ENCODE measurements around the gene RYR3. TPM values are rescaled to one million over a fixed set of nuclear protein-coding genes. Genes with fewer than 3 reads are reported as not detected.
A peak's percentile ranks its signal among the peaks of the same experiment; 100 is the strongest.

RYR3 gene
- total and polyA plus RNA-seq, 2 of the 13 experiments (the other 11 are each of a cell fraction or from before 2014, with no cell fraction given) = not detected

DNA sequence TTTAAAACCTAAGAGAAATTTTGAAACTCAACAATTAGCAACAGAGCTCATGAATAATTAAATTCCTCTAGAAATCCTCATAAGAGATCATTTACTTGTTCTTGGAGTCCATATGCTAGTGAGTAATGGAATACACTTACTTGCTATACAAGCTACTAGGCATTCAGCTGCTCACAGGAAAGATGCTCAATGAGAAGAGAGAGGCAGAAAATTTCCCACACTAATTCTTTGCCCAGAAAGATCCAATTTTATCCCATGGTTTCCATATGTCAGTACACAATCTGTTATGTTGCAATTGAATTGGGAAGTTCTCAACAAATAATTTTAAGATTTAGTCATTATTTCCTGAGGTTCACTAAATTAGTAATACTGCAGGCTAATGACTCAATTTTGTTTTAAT lies 310.4 kb downstream of the RYR3 start:
- Histone ChIP-seq H3K27me3 (ENCODE audit: control insufficient read depth in 1 of 2, insufficient read depth in 2 of 2, low read length in 2 of 2) (no peaks in the 10 kb centered on the region; a peak in 1 of 5 replicates), H3K36me3 (replicated peaks in 1 of 2; ENCODE audit: control insufficient read depth in 1 of 2, insufficient read depth in 2 of 2, low read length in 2 of 2) (no peaks in the 10 kb centered on the region), H3K79me2 (ENCODE audit: insufficient read depth, low read length) (no peaks in the 10 kb centered on the region), H3K4me1 (ENCODE audit: insufficient read depth, low read length) (no peaks in the 10 kb centered on the region), H3K9ac (ENCODE audit: insufficient read depth, low read depth, low read length) (no peak overlapping the region), H3K4me2 (ENCODE audit: low read depth, low read length) (no peak overlapping the region), H3K27ac (ENCODE audit: extremely low read length, insufficient read depth, low read length) (no peak overlapping the region), H4K20me1 (ENCODE audit: insufficient read depth, low read length) (no peaks in the 10 kb centered on the region), H2AFZ (ENCODE audit: low read length) (no peak overlapping the region), H3K4me3 (replicated peaks in 1 of 3; ENCODE audit: insufficient read depth in 1 of 3, low read depth in 2 of 3, low read length in 3 of 3) (no peak overlapping the region), H3K9me3 (ENCODE audit: low read length) (no peaks in the 10 kb centered on the region)
- TF ChIP-seq SMAD1 (CRISPR knock-in tag; IDR thresholded peaks at IDR 0.05; ENCODE audit: borderline replicate concordance, low read depth) = no peak
- TF ChIP-seq ZNF615 (CRISPR knock-in tag; IDR thresholded peaks at IDR 0.05; ENCODE audit: borderline replicate concordance) = no peak
- ChIA-PET CTCF (ENCODE audit: low intra/inter-chr PET ratio, low total read pairs) (no interaction called here), POLR2A (no interaction called here)
- FAIRE-seq (no peak), ATAC-seq (no peak), DNase-seq (ENCODE audit: low spot score) (no peak)
- BruUV-seq (replicated peaks) = no TSS peak
- intact Hi-C loops (cut with micrococcal nuclease; ENCODE audit: unreplicated experiment) = no loop called here
- in situ Hi-C loops (cut with HindIII; ENCODE audit: extremely low pct_ligation_motif_present, low pct_unique_long_range_greater_than_20kb) = no loop called here

DNA sequence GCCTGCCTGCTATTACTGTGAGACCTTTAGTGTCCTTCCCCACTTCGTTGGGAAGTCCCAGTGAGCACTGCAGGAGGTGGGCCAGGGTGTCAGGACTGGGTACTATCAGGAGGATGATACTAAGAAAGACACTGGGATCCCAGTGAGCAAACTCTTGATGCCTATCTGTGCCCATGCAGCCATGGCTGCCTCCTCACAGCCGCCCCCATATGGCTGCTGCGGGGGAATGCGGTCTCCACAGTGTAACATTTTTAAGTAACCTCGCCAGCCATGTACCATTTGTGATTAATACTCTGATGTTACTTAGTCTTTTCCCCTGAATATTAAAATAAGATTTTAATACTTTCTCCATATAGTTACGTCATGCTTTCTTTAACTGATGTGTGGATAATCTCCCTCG lies 312.2 kb downstream of the RYR3 start:
- TF ChIP-seq ZNF350 (CRISPR knock-in tag; IDR thresholded peaks at IDR 0.05; ENCODE audit: borderline replicate concordance, low read depth) (no peak), SRF (IDR thresholded peaks at IDR 0.05; ENCODE audit: low read depth, low read length) (no peak), ZNF772 (CRISPR knock-in tag; IDR thresholded peaks at IDR 0.05) (no peak), ZKSCAN8 (CRISPR knock-in tag; IDR thresholded peaks at IDR 0.05; ENCODE audit: borderline replicate concordance) (no peak), SOX6 (IDR thresholded peaks at IDR 0.05) (no peak), SOX6 (CRISPR knock-in tag; IDR thresholded peaks at IDR 0.05) (no peak), CREB1 (IDR thresholded peaks at IDR 0.05) (peak; percentile 44), CREB1 (CRISPR knock-in tag; IDR thresholded peaks at IDR 0.05) (no peak), POLR2A (IDR thresholded peaks at IDR 0.05; ENCODE audit: insufficient read depth in 1 of 2, low read depth in 2 of 2, low read length in 2 of 2) (no peak), SOX13 (IDR thresholded peaks at IDR 0.05) (no peak), SOX13 (CRISPR knock-in tag; conservative IDR thresholded peaks at IDR 0.05 in 1 of 2, IDR thresholded peaks at IDR 0.05 in 1 of 2) (no peak), ATF7 (IDR thresholded peaks at IDR 0.05) (peak; percentile 83), ATF7 (CRISPR knock-in tag; IDR thresholded peaks at IDR 0.05) (no peak), ZNF251 (CRISPR knock-in tag; IDR thresholded peaks at IDR 0.05) (no peak)
- TF ChIP-seq, protein P1, sequence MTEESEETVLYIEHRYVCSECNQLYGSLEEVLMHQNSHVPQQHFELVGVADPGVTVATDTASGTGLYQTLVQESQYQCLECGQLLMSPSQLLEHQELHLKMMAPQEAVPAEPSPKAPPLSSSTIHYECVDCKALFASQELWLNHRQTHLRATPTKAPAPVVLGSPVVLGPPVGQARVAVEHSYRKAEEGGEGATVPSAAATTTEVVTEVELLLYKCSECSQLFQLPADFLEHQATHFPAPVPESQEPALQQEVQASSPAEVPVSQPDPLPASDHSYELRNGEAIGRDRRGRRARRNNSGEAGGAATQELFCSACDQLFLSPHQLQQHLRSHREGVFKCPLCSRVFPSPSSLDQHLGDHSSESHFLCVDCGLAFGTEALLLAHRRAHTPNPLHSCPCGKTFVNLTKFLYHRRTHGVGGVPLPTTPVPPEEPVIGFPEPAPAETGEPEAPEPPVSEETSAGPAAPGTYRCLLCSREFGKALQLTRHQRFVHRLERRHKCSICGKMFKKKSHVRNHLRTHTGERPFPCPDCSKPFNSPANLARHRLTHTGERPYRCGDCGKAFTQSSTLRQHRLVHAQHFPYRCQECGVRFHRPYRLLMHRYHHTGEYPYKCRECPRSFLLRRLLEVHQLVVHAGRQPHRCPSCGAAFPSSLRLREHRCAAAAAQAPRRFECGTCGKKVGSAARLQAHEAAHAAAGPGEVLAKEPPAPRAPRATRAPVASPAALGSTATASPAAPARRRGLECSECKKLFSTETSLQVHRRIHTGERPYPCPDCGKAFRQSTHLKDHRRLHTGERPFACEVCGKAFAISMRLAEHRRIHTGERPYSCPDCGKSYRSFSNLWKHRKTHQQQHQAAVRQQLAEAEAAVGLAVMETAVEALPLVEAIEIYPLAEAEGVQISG (CRISPR knock-in tag; IDR thresholded peaks at IDR 0.05) = no peak
- H3K4me2 ChIP-seq (ENCODE audit: low read depth, low read length) = no peak overlapping the region
- in situ Hi-C loops (cut with HindIII; ENCODE audit: extremely low pct_ligation_motif_present, low pct_unique_long_range_greater_than_20kb) = no loop called here
- no peak for DNase-seq (ENCODE audit: low spot score)
- H3K4me1 ChIP-seq (ENCODE audit: insufficient read depth, low read length) = no peaks in the 10 kb centered on the region
- H4K20me1 ChIP-seq (ENCODE audit: insufficient read depth, low read length) = no peaks in the 10 kb centered on the region
- CTCF ChIA-PET (ENCODE audit: low intra/inter-chr PET ratio, low total read pairs) = no interaction called here
- no peak for ATAC-seq
- H3K4me3 ChIP-seq (replicated peaks in 1 of 3; ENCODE audit: insufficient read depth in 1 of 3, low read depth in 2 of 3, low read length in 3 of 3) = no peak overlapping the region
- H3K9ac ChIP-seq (ENCODE audit: insufficient read depth, low read depth, low read length) = no peak overlapping the region
- intact Hi-C loops (cut with micrococcal nuclease; ENCODE audit: unreplicated experiment) = no loop called here
- H3K27ac ChIP-seq (ENCODE audit: extremely low read length, insufficient read depth, low read length) = no peak overlapping the region
- H3K36me3 ChIP-seq (replicated peaks in 1 of 2; ENCODE audit: control insufficient read depth in 1 of 2, insufficient read depth in 2 of 2, low read length in 2 of 2) = no peaks in the 10 kb centered on the region
- no peaks in the 10 kb centered on the region; the same call in 1 of the 2 replicates for H3K9me3 ChIP-seq (ENCODE audit: low read length)
- no TSS peak for BruUV-seq (replicated peaks)
- no peaks in the 10 kb centered on the region for H3K79me2 ChIP-seq (ENCODE audit: insufficient read depth, low read length)
- FAIRE-seq = no peak
- 2% methylated on average over 7 of the region's 7 CpGs for WGBS (ENCODE audit: low lambda C conversion rate)
- POLR2A ChIA-PET = no interaction called here
- no peaks in the 10 kb centered on the region; a peak in 1 of 5 replicates for H3K27me3 ChIP-seq (ENCODE audit: control insufficient read depth in 1 of 2, insufficient read depth in 2 of 2, low read length in 2 of 2)
- H2AFZ ChIP-seq (ENCODE audit: low read length) = no peak overlapping the region

All from HepG2 (cell line).